HG03460 (cell line): ENCODE measurements around the gene EPHB2.
"Not testable (repeated sequence)": the region's sequence is repeated elsewhere in the genome, so short reads cannot be mapped to it uniquely, and the experiment has no call there.

Source experiments
- ATAC-seq: cut with Tn5 transposase; IDR thresholded peaks from one replicate; pipeline ENCODE4 v1.9.1; 2021; ENCODE audit not compliant: unreplicated experiment

The EPHB2 gene

DNA sequence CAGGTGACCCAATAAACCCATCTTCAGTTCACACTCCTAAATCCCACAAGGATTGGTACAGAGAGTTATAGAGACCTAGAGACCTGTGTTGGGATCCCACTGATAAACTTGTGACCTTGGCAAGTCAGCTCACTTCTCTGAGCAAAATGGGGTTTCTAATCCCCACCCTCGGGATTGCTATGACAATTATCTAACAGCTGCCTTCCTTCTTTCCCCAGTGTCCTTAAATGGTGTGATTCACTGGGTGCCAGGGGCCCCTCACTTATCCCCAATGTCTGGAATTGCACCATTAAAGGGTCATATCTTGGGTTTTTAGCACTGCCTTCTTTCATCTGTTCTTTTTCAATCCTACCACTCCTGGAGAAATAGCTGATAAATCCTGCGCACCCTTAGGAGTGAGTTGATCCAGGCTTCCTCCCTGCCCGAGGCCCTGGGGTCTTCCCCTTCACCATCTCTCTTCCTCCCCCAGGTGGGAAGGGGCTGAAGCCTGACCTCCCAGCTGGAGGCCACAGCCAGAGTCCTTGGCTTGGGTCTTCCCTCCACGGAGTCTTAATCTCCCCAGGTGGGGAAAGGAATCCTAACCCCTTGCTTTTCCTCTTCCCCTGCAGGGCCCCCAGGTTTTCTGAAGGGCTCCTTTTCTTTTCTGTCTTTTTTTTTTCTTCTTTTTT, 222.3 kb downstream of the EPHB2 start:
- no peak for ATAC-seq

DNA sequence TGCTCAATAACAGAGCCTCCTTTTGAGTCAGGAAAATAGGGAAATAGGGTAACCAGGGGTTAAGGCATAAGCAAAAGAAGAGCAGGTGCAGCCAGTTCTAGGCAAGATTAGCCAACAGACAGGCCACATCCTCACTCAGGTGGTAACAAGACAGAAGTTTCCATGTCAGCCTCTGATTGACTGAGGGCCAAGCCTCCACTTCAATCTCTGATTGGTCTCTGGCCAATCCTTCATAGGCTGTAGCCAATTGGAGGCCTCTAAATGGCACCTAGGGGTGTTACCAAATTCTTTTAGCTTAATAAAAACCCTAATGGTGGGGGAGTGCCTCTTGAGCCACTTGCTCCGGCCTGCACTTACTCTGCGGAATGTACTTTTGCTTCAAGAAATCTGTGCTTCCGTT, 224.8 kb downstream of the EPHB2 start:
- no peak for ATAC-seq

DNA sequence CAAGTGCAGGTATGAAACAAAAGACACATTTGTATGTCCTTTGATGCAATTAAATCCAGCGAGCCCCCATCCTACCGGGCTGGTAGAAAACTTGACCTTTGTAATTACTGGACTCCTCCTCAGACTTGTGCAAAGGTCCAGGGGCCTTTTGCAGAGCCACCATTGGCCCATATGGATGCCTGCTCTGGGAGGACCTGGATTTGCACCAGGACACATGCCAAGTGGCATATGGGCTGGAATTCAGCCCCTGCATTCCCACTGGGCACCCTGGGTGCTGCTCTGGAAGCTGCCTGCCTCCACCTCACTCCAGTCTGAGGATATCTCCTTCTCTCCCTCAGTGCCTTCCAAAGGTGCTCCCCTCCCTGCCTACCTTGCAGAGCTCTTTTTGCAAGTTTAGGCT, 226.0 kb downstream of the EPHB2 start:
- ATAC-seq: no peak

DNA sequence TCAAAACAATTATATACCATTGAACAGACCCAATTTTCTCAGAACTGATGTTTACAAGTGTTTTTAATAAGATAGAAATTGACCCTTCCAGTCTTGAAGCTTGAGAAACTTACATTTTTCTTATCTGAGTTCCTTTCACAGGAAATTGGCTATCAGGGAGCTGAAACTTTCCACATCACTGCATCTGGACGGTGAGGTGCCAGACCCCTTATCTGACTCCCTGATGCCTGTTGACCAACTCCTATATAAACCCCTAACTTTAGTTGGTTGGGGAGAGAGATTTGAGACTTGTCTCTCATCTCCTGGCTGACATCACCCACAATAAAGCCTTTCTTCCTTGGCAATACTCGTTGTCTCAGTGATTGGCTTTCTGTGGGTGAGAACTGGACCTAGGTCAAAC, 230.6 kb downstream of the EPHB2 start:
- ATAC-seq: no peak

DNA sequence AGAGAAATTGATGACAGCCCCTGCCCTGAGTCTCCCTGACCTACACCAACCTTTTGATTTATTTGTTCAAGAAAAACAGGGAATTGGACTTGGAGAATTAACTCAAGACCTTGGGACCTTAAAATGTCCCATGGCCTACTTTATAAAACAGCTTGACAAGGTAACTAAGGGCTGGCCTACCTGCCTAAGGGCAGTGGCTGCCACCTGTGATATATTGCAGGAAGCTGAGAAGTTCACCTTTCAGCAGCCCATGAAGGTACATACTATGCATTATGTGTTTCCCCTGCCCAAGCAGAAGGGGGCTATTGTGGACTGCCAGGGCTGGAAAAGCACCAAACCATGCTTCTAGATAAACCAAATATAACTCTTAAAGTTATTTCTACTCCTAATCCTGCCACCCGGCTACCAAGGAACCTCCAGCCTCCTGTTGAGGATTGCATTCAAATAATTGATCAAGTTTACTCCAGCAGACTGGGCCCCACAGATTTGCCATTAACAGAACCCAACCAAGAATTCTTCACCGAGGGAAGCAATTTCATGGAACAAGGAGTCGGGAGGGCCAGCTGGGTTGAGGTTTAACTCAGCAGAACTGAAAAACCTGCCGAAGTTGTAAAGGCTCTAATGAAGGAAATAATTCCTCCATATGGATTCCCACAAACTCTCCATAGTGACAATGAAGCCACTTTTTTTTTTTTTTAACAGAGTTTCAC, 233.9 kb downstream of the EPHB2 start:
- ATAC-seq: no peak

DNA sequence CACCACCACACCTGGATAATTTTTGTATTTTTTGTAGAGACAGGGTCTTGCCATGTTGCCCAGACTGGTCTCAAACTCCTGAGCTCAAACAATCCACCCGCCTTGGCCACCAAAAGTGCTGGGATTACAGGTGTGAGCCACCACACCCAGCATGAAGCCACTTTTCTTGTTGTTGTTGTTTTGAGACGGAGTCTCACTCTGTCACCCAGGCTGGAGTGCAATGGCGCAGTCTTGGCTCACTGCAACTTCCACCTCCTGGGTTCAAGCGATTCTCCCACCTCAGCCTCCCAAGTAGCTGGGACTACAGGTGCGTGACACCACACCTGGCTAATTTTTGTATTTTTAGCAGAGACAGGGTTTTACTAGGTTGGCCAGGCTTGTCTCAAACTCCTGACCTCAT, 234.5 kb downstream of the EPHB2 start:
- not testable (repeated sequence) for ATAC-seq

DNA sequence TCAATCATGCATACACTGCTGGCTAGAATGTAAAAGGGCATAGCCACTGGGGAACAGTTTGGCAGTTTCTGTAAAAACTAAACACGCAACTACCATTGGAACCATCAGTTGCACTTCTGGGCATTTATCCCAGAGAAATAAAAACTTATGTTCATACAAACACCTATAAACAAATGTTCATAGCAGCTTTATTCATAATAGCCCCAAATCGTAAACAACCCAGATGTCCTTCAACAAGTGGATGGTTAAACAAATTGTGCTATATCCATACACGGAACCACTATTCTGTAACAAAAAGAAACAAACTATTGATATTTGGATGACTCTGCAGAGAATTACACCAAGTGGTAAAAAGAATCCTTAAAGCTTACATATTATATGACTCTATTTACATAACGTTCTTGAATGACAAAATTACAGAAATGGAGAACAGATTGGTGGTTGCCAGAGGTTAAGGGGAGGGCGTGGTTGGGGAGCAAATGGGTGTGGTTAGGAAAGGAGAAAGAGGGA, 239.2 kb downstream of the EPHB2 start:
- ATAC-seq: no peak

DNA sequence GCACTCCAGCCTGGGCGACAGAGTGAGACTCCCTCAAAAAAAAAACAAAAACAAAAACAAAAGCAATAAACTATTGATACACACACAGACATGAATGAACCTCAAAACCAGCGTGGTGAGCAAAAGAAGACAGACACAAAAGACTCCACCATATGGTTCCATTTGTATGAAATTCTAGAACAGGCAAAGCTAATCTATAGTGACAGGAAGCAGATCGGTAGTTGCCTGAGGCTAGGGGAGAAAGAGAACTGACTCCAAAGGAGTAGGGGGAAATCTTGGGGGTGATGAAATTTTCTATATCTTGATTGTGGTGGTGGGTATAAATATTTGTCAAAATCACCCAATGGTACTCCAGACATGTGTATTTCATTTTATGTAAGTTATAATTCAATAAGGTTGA, 241.2 kb downstream of the EPHB2 start:
- no peak for ATAC-seq

DNA sequence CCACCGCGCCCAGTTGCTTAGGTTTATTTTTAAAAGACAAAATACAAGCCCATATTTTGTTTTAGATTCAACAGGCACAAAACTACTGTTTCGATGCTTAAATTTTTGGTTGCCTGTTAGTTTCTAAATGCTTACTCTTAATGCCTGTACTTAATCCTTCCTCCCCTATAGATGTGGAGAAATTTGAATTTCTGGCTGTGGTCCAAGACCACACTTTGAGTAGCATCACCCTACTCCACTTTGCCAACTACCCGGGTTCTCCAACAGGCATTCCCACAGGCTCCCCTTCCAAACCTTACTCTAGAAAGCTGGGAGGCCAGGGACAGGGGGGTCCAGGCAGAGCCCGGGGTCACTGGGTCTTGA, 242.0 kb downstream of the EPHB2 start:
- no peak for ATAC-seq

DNA sequence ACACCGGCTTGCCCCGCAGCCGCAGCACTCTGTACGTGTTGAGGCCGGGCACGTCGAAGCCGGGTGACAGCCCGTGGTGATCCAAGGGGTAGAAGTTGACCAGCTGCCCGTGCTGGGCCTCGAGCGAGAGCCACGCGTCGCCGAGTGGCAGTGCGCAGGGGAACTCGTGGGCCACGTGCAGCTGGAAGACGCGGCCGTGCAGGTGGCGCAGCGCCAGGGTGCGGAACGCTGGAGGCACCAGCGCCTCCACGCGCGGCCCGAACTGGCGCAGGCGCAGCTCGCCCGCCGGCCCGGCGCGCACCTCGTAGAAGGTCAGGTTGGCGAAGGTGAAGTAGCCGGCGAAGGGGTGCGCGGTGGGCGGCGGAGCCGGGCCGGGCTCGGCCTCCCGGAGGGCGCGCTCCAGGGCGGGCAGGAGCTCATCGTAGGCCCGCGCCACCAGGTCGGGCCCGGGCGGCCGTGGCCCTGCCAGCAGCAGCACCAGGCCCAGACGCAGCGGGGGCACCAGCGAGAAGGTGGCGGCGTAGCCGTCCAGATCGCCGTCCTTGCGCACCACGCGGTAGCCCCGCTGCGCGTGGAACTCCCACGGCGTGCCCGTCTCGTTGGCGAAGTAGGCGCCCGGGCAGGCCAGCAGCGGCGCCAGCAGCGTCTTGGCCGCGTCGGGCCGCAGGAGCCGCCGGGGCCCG, 242.6 kb downstream of the EPHB2 start:
- ATAC-seq: no peak

DNA sequence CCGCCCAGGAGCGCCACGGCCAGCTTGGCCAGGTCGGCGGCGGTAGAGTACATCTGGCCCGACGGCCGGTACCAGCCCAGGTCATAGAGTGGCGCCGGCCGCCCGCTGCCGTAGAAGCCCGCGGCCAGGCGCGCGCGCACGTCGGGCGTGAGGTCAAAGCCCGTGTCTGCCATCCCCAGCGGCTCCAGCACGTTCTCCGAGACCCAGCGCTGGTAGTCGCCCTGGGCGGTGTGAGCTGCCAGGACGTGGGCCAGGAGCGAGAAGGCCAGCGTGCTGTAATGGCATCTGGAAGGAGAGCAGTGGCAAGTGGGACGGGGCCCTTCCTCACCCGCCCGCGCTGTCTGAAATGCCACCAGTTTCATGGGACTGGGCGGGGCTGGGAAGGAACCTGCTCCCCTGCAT, 243.1 kb downstream of the EPHB2 start:
- ATAC-seq: no peak

DNA sequence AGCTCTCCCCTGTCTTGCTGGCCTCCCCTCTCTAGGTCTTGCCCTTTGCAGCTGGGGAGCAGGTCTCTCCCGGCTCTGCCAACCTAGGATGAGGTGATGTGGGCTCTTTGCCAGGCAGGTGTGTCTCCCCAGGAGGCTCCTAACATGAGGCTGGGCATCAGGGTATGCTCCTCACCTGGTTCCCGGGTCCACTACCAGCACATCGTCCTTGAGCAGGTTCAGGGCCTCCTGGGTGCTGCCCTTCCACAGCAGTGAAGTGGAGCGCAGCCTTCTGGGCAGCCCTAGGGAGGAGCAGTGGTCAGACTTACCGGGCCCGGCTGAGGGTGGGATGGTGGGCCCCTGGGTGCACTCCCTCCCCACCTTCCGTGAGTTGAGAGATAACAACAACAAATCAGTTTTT, 244.5 kb downstream of the EPHB2 start:
- ATAC-seq: no peak

DNA sequence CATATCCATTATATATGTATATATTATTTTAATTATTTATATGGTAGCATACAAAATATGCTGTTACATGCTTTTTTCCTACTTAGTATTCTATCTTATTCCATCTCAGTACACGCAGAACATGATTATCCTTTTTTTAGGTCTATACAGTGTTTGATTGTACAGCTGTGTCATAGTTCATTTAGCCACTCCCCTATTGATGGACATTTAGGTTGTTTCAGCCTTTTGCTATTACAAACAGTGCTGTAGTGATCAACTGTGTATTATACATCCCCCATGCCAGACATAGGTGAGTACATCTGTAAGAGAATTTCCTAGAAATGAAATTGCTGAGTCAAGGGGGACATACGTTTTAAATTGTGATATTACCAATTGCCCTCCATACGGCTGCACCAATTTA, 246.4 kb downstream of the EPHB2 start:
- ATAC-seq: no peak

DNA sequence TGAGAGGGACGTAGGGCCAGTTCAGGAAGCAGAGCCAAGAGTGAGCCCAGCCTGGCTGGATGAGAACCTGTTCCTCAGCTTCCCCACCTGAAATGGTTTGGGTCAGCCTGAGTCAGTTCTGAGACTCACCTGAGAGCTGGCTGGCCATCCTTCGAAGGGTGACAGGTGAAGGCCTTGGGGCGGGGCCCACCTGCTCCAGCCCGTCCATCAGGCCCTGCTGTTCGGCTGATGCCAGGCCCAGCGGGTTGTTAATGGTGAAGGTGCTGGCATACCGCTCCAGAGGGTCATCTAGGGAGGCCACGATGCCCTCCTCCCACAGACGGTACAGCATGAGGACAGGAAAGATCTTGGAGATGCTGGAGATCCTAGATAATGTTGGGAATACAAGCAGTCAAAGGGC, 247.9 kb downstream of the EPHB2 start:
- ATAC-seq: no peak

DNA sequence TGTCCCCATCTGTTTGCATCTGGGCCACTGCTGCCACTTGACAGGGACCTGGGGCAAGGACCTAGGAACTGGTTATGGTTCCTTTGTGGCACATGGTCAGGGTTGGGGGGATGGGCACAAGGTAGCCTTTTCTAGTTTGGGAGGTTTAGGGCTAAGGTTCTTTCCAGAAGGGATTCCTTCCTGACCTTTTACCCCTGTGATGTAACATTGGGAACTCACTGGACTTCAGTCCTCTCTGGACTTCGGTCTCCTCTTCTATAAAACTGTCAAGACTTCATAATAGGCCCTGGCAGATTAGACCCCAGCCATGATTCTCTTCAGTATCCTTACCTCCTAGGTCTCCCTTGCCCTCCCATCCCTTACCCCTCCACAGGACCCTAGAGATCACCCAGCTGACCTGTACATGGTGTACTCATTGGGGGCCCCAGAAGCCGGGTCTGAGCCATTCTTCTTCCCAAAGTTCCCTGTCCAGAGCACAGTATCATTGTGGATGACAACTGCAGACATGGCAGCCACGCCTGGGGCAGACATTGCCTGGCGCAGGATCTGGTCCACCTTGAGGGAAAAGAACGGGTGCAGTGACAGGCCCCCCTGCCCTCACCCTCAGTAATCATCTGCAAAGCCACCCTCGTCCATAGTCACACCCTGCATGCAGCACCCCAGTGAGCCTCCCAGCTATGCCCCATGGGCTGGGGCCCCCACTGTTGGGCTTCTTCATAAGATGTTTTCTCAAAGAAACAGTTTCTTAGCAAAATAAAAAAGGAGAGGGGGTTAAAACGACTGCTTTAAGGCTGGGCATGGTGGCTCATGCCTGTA, 249.1 kb downstream of the EPHB2 start:
- no peak for ATAC-seq

DNA sequence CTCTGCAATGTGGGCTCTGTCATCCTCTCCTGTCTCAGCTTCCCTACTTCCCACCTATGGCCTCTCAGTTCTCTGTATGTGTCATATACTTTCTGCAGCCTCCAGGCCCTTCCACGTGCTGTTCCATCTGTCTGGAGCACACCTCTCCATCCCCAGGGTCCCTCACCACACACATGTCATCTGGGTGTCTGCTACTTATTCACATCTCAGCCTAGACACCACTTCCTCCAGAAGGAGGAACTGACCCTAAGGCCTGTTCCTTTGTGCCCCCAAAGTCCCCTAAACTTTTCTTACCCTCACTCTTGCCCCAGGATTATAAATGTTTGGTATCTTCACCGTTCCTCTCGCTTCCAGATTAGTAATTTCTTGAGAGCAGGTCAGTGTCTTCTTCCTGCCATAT, 251.9 kb downstream of the EPHB2 start:
- ATAC-seq: no peak

DNA sequence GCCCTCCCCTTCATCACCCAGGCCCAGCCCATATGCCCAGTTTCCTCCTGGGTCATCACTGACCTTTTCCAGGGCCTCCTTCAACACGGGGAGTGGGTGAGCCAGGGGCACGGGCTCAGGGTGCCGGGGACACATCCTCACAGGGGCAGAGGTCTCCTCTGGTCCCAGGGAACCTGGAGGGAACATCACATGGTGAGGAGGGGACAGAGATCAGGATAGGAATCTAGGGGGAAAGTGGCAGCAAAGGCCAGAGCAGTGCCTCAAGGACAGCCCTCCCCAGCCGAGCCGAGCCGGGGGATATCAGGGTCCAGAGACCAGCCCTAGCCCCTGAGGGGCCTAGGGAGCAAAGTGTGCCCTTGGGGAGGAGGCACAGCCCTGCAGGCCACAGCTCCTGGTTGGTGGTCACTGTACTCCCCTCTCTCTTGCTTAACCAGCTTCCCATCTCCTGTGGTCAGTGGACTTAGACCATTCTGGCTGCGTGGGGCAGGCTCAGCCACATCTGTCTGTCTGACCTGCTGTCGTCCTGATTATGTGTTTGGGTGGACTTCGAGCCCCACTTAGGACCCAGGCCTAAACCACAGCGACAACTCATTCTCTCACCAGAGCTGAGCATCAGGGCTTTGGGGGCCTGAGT, 252.5 kb downstream of the EPHB2 start:
- no peak for ATAC-seq

DNA sequence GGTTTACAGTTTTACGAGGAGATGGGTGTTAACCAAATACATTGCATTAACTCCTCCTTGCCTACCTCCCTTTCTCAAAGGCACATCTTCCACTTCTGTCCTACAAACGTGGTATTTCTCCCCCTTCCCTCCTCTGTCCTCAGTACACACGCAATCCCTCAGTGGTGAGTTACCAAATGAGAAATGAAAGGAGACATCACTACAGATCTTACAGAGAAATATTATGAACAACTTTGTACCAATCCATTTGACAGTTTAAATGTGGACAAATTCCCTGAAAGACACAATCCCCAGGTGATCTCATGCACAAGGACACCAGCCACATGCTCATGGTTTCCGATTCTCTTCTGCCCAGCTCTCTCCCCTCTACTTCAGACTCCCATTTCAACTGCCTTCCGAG, 255.7 kb downstream of the EPHB2 start:
- ATAC-seq: no peak

DNA sequence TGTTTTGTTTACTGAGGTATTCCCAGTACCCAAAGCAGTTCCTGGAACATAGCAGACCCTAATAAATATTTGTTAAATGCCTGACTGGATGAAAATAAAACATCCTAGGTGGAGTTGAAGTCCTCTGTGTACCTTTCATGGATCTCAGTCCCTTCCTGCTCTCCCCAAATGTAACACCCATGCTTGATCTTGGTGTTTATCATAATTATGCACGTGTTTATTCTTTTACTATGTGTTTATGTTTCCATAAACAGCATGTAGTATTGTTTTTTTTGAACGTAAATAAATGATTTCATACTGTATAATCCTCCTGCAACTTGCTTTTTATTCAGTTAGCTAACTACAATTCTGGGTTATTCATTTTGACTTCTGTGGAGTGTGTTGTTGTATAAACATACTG, 257.2 kb downstream of the EPHB2 start:
- no peak for ATAC-seq

DNA sequence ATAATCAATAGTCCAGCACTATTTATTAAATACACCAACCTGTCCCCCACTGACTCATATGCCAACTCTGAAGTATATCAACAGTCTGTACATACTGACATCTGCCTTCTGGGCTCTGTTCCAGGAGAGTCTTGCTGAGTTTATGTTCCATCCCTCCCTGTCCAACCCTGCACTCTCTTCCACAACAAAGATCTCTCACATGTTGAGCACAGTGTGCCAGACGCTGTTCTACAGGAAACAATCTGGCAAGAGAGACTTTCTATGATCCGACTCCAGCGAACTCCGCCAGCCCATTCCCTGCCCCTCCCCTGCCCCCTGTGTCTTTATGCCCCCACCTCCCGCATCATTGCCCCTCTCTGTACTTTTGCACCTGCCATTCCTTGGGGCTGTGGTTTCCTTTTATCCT, 258.7 kb downstream of the EPHB2 start:
- no peak for ATAC-seq

DNA sequence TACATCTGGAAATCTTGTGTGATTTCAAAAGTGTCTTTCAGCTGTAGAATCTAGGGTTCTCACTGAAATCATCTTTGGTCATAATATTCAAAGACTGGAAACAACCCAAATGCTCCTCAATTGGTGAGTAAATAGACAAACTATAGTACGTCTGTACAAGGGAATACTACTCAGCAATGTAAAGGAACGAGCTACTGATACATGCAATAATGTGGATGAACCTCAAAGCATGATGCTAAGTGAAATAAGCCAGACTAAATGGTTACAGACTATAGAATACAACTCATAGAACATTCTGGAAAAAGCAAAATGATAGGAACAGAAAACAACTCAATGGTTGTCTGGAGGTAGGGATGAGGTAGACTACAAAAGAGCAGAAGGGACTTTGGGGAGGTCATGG, 259.5 kb downstream of the EPHB2 start:
- no peak for ATAC-seq
